GM10248 (cell line): ENCODE data around the gene HOXD4.

ENCODE experiments used
- CTCF ChIA-PET: fragments of 300-600 bp; sonication (Branson Sonifier 250); formaldehyde crosslinking; extraction: SDS; loops from one replicate; lab custom pipeline; 2021; ENCODE audit warnings: antibody characterized with exemption; lab: Yijun Ruan, JAX
- POLR2A ChIA-PET: fragments of 350-650 bp; sonication (Branson Sonifier 250); formaldehyde crosslinking; extraction: SDS; loops from one replicate; lab custom pipeline; 2020; ENCODE audit warnings: antibody characterized with exemption; lab: Yijun Ruan, JAX
- DNase-seq: peaks from one replicate; pipeline ENCODE4 v3.0.0; 2012; ENCODE audit errors: extremely low spot score
- CTCF ChIP-seq: IDR thresholded peaks from 2 replicates; pipeline ENCODE4 v1.5.1; 2012; ENCODE audit warnings: mild to moderate bottlenecking, low read depth; ENCODE audit errors: extremely low read depth, missing control alignments, control extremely low read depth

HOXD4 gene

GRCh38 chr2:176169711-176170110 lies 18.4 kb downstream of the HOXD4 start:
- POLR2A ChIA-PET: no interaction called here
- TF ChIP-seq CTCF: no peak
- CTCF ChIA-PET: interaction anchor here (1.1 to 1.7 kb wide), 5 partner anchors 16 to 502 kb away, joined by 3 to 7 read pairs (median 3); no protein-coding TSS in a partner anchor
- DNase-seq: no peak

- POLR2A ChIA-PET: no interaction called here
- CTCF ChIA-PET: no interaction called here
- DNase-seq: no peak
- TF ChIP-seq CTCF: no peak
Measured at GRCh38 chr2:176170602-176171305, 19.4 kb downstream of the HOXD4 start.

GRCh38 chr2:176171351-176172006 lies 20.1 kb downstream of the HOXD4 start:
- CTCF ChIA-PET: no interaction called here
- POLR2A ChIA-PET: no interaction called here
- DNase-seq: no peak
- TF ChIP-seq CTCF: no peak

GRCh38 chr2:176172007-176172894 lies 20.9 kb downstream of the HOXD4 start:
- no peak for TF ChIP-seq CTCF
- no peak for DNase-seq
- CTCF ChIA-PET: interaction anchor here (0.9 kb wide), 1 partner anchor 382 kb away, joined by 5 read pairs; no protein-coding TSS in a partner anchor
- POLR2A ChIA-PET: no interaction called here

- ChIA-PET CTCF (interaction anchor here (0.9 to 1.4 kb wide), 2 partner anchors 10 to 381 kb away, joined by 4 to 5 read pairs; no protein-coding TSS in a partner anchor), POLR2A (no interaction called here)
- TF ChIP-seq CTCF: no peak
- no peak for DNase-seq
Measured at GRCh38 chr2:176172895-176173566, 21.7 kb downstream of the HOXD4 start.
